AG04449 (cell line): ENCODE measurements around the gene UBTD1.

Source experiments
- CTCF ChIA-PET: fragments of 350-600 bp; formaldehyde crosslinking; extraction: SDS; loops from one replicate; lab custom pipeline; 2021; ENCODE audit warnings: antibody characterized with exemption; lab: Yijun Ruan, JAX
- POLR2A ChIA-PET: fragments of 400-600, 350-600 bp; formaldehyde crosslinking; extraction: SDS; loops from one replicate; lab custom pipeline; 2020; ENCODE audit warnings: antibody characterized with exemption, inconsistent platforms; lab: Yijun Ruan, JAX
- DNase-seq: peaks from one replicate; pipeline ENCODE4 v3.0.0-alpha.2; 2010; ENCODE audit warnings: low read depth, low spot score
- H3K4me3 ChIP-seq: 2 replicates; pipeline ENCODE4 v1.5.1; 2011; ENCODE audit warnings: low read depth, mild to moderate bottlenecking, control low read depth, low read length
- CTCF ChIP-seq: IDR thresholded peaks from one replicate; pipeline ENCODE4 v1.5.1; 2011; ENCODE audit warnings: mild to moderate bottlenecking, moderate library complexity, low read length, control low read depth, inconsistent platforms; ENCODE audit not compliant: insufficient read depth; ENCODE audit errors: missing control alignments

UBTD1 gene

GRCh38 chr10:97498841-97499560 lies at the start of gene UBTD1:
Gene UBTD1 (plus strand): TSS chr10:97498924. CDS start chr10:97499204, 280 bp downstream.
- TF ChIP-seq CTCF = no peak
- DNase-seq = no peak
- CTCF ChIA-PET = interaction anchor here (0.7 to 2.7 kb wide), 11 partner anchors 9 to 73 kb away, joined by 3 to 28 read pairs (median 4); no protein-coding TSS in a partner anchor
- POLR2A ChIA-PET = interaction anchor here (0.7 to 1.8 kb wide), 7 partner anchors 23 to 177 kb away, joined by 3 to 15 read pairs (median 4); no protein-coding TSS in a partner anchor
- H3K4me3 ChIP-seq = peak within 1 kb of the TSS; percentile 99

DNA sequence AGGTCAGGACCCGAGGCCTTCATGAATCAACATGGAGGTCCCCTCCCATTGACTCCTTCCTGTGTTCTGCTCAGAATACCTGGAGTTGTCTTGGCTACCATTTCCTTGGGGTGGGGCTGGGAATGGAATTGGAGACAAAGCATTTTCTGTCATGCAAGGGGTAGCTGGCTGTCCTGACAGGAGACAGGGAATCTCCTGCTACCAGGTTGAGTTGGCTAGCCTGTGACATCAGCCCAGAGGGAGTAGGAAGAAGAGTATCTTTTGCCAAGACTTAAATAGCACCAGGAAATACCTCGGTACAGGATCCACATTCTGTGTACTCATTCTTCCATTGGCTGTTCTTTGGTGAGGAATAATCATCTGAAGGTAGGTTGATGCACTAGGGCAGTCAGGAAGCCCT lies 47.9 kb upstream of the UBTD1 start:
- no peak for DNase-seq
- ChIA-PET POLR2A (no interaction called here), CTCF (interaction anchor here (1.3 to 2.1 kb wide), 3 partner anchors 9 to 102 kb away, joined by 3 to 11 read pairs (median 4); no protein-coding TSS in a partner anchor)
- no peak overlapping the region for H3K4me3 ChIP-seq
- TF ChIP-seq CTCF = no peak

DNA sequence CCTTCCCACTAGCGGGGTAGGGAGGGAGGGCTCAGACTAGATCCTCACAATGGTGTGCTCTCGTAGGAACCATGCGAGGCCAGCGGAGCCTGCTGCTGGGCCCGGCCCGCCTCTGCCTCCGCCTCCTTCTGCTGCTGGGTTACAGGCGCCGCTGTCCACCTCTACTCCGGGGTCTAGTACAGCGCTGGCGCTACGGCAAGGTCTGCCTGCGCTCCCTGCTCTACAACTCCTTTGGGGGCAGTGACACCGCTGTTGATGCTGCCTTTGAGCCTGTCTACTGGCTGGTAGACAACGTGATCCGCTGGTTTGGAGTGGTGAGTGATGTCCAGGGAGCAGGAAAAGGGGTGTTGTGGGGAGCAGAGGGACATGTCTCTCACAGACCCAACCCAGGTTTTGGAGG lies 47.1 kb upstream of the UBTD1 start:
- CTCF ChIA-PET = interaction anchor here (1.2 to 1.3 kb wide), 2 partner anchors 10 to 102 kb away, joined by 3 to 4 read pairs; no protein-coding TSS in a partner anchor
- no peak overlapping the region for H3K4me3 ChIP-seq
- POLR2A ChIA-PET = no interaction called here
- TF ChIP-seq CTCF = no peak
- no peak for DNase-seq

DNA sequence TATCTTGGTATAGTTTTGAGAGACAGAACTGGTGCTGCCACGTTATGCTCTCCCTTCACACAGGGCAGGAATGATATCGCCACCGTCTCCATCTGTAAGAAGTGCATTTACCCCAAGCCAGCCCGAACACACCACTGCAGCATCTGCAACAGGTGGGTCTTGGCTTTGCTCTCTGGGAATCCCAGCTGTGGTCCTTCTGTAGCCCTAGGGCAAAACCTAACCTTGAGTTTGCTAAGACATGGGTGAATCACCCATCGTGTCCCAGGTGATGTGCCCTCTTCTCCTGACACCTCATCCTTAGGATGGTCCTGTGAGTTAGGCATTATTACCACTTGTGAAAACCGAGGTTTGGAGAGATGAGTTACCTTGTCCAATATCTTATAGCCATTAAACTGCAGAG lies 46.4 kb upstream of the UBTD1 start:
- CTCF ChIA-PET = interaction anchor here (1.1 to 4.8 kb wide), 8 partner anchors 10 to 120 kb away, joined by 3 to 27 read pairs (median 4); partner anchors contain the start of gene ANKRD2
- DNase-seq = no peak
- POLR2A ChIA-PET = interaction anchor here (1.2 kb wide), 1 partner anchor 52 kb away, joined by 3 read pairs; no protein-coding TSS in a partner anchor
- H3K4me3 ChIP-seq = no peak overlapping the region
- no peak for TF ChIP-seq CTCF

DNA sequence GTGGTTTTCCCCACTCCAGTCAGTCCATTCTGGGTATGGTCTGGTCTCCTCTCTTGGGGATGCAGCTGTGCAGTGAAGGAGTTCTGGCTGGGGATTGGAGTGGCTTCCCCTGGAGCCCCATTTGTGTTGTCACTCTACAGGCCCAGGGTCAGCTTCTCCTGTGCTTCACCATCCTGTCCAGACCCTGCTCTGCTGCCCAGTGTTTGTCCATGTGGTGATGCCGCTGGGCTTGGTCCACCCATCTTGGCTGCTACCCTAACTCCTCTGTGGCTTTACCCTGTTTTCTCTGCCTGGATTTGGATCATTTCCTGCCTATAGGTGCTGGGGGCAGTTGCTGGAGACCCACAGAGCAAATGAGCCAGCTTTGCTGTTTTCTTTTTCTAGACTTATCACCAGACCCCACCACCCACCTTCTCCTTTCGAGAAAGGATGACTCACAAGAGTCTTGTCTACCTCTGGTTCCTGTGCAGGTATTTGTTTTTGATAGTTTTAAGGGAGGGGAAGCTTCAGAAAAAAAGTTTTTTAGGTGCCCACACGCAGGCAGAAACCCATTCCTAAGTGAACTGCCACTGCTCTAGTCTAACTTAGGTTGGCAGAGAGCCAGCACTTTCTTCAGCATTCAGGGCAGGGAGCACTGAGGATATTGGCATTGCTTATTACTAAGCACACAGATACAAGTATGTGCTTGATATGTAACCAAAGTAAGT lies 44.2 kb upstream of the UBTD1 start:
- CTCF ChIA-PET = interaction anchor here (0.7 to 4.8 kb wide), 7 partner anchors 10 to 158 kb away, joined by 3 to 27 read pairs (median 4); partner anchors contain the start of gene ANKRD2
- POLR2A ChIA-PET = no interaction called here
- TF ChIP-seq CTCF = no peak
- H3K4me3 ChIP-seq = no peak overlapping the region
- DNase-seq = no peak
